HuH-7.5 (cell line): ENCODE results near the gene CSNK1G1.
"Not testable (repeated sequence)": the region's sequence is repeated elsewhere in the genome, so short reads cannot be mapped to it uniquely, and the experiment has no call there.

Experiments
- DNase-seq: peaks from one replicate; pipeline ENCODE4 v3.0.0; 2011; ENCODE audit warnings: low spot score

CSNK1G1 gene

GRCh38 chr15:64355944-64356709 is at the start of gene CSNK1G1:
Gene CSNK1G1 (minus strand): TSS chr15:64356173. CDS start chr15:64300499, 55,674 bp downstream.
- peak; percentile 66 for DNase-seq

GRCh38 chr15:64400583-64400982 is 44.6 kb upstream of the CSNK1G1 start:
- no peak for DNase-seq

GRCh38 chr15:64398575-64398974 is 42.6 kb upstream of the CSNK1G1 start:
- no peak for DNase-seq

- no peak for DNase-seq
Measured at GRCh38 chr15:64396789-64397188, 40.8 kb upstream of the CSNK1G1 start.

GRCh38 chr15:64392471-64392870 is 36.5 kb upstream of the CSNK1G1 start:
- DNase-seq: not testable (repeated sequence)

- DNase-seq: no peak
Measured at GRCh38 chr15:64389036-64389435, 33.1 kb upstream of the CSNK1G1 start.

GRCh38 chr15:64387562-64388168 is 31.7 kb upstream of the CSNK1G1 start, which contains the start of gene TRIP4:
Gene TRIP4 (plus strand): TSS chr15:64387836. CDS start chr15:64387864, 28 bp downstream.
- DNase-seq: peak; percentile 79

GRCh38 chr15:64386291-64386690 is 30.3 kb upstream of the CSNK1G1 start:
- DNase-seq: no peak

- DNase-seq: no peak
Measured at GRCh38 chr15:64383760-64384159, 27.8 kb upstream of the CSNK1G1 start.

GRCh38 chr15:64381000-64381751 is 25.2 kb upstream of the CSNK1G1 start, which contains the start of gene PCLAF:
Gene PCLAF (minus strand): TSS chr15:64381441. CDS start chr15:64381371, 70 bp downstream.
- peak; percentile 90 for DNase-seq

- peak; percentile 10 for DNase-seq
Measured at GRCh38 chr15:64380130-64380870, 24.3 kb upstream of the CSNK1G1 start.

- no peak for DNase-seq
Measured at GRCh38 chr15:64379216-64379960, 23.4 kb upstream of the CSNK1G1 start.

GRCh38 chr15:64373360-64373759 is 17.4 kb upstream of the CSNK1G1 start:
- no peak for DNase-seq

- DNase-seq: not testable (repeated sequence)
Measured at GRCh38 chr15:64371383-64371782, 15.4 kb upstream of the CSNK1G1 start.

- DNase-seq: no peak
Measured at GRCh38 chr15:64369078-64369607, 13.2 kb upstream of the CSNK1G1 start.

GRCh38 chr15:64361259-64361658 is 5.3 kb upstream of the CSNK1G1 start:
- no peak for DNase-seq

- DNase-seq: no peak
Measured at GRCh38 chr15:64356710-64357040, 702 bp upstream of the CSNK1G1 start.

GRCh38 chr15:64355348-64355943 is 527 bp downstream of the CSNK1G1 start:
- DNase-seq: peak; percentile 15

- no peak for DNase-seq
Measured at GRCh38 chr15:64354688-64355344, 1.2 kb downstream of the CSNK1G1 start.

- no peak for DNase-seq
Measured at GRCh38 chr15:64351265-64351664, 4.7 kb downstream of the CSNK1G1 start.
